Adrenal gland (tissue), 19 donors: Measurements from ENCODE around the gene MTARC2. TPM values are rescaled to one million over a fixed set of nuclear protein-coding genes. Genes with fewer than 3 reads are reported as not detected.
A peak's percentile ranks its signal among the peaks of the same experiment; 100 is the strongest.

Source experiments
- DNase-seq, 7 donors: peaks; one replicate each; pipeline ENCODE4 v3.0.0-alpha.2; 2019 to 2020
- H3K27ac ChIP-seq, 5 donors: fragments of 200-600 bp; sonication (generic) in 4 of 5; 1 replicate in 3 of 5; 2 replicates in 2 of 5; pipeline versions ENCODE4 v1.5.1 to v1.8.0; 2016 to 2020; ENCODE audit warnings: mild to moderate bottlenecking in 1 of 5
- H3K27me3 ChIP-seq: fragments of 200-600 bp; 2 replicates; pipeline ENCODE4 v1.8.0; 2021
- H3K36me3 ChIP-seq, 2 donors: fragments of 200-600 bp; replicated peaks in 1 of 2; 1 replicate in 1 of 2; 2 replicates in 1 of 2; pipeline versions ENCODE4 v1.5.1 to v1.8.0; 2018 to 2022
- H3K4me1 ChIP-seq, 2 donors: fragments of 200-600 bp; replicated peaks in 1 of 2; 1 replicate in 1 of 2; 2 replicates in 1 of 2; pipeline versions ENCODE4 v1.5.1 to v1.8.0; 2018 to 2021
- H3K4me3 ChIP-seq, 4 donors: fragments of 200-600 bp; sonication (generic) in 3 of 4; one replicate each; pipeline ENCODE4 v1.5.1; 2016 to 2018
- H3K9me3 ChIP-seq, 3 donors: fragments of 200-600 bp; sonication (generic) in 1 of 3; replicated peaks in 1 of 3; 1 replicate in 2 of 3; 2 replicates in 1 of 3; pipeline versions ENCODE4 v1.5.1 to v1.8.0; 2016 to 2021
- POLR2A ChIP-seq, 2 donors: fragments of 450-650 bp; IDR thresholded peaks; one replicate each; pipeline ENCODE4 v1.6.1; 2017; ENCODE audit warnings: antibody characterized with exemption in 2 of 2, mild to moderate bottlenecking in 2 of 2, moderate library complexity in 1 of 2
- WGBS, 4 donors: extraction: QIAGEN DNeasy Blood & Tissue Kit in 2 of 4; methylation state at CpG; one replicate each; pipeline versions ENCODE4 v1.1.5 to v1.1.7; 2013 to 2017; 5-methylcytosine and 5-hydroxymethylcytosine counted together
- intact Hi-C, 2 donors: fragments of 100-400 bp; cut with DNase I; formaldehyde crosslinking; loops; one replicate each; pipeline versions ENCODE4 v1.14.1 to v1.15.0; 2022 to 2023
- long read RNA-seq, 10 donors: library from polyadenylated mRNA in 3 of 10; unstranded in 2 of 10; stranded (forward) in 1 of 10; transcript quantifications; one replicate each; pipeline ENCODE4 v2.0.0 and lab custom pipeline, GENCODE V29; 2021 to 2026
- polyA plus RNA-seq, 3 donors: library from polyadenylated mRNA; stranded (reverse); fragments of 200-250 nt in 2 of 3; fragments of 350-450 nt in 1 of 3; fragmentation: Illumina TruSeq in 1 of 3; extraction: RNeasy Lipid Tissue Mini Kit (QIAGEN cat#74804) in 1 of 3; gene quantifications; one replicate each; pipeline ENCODE4 v1.2.3, GENCODE V29; 2013 to 2014
- total RNA-seq, 9 donors: library from RNA; depleted of rRNA in 4 of 9; stranded (reverse); fragments of >200 nt in 4 of 9; fragments of 120-200 nt in 1 of 9; fragmentation: NEBNext Ultra II Directional in 1 of 9; extraction: Animal tissue kit (Norgen Biotek cat#: 25700) in 1 of 9; gene quantifications; one replicate each; pipeline versions ENCODE4 v1.1.0 to v1.2.4, GENCODE V29; 2013 to 2023
- TF ChIP-seq, protein P1 (sequence below), 6 experiments: fragments of 450-650 bp in 4 of 6; fragments of 200-600 bp in 2 of 6; sonication (generic) in 1 of 6; IDR thresholded peaks; 1 replicate in 5 of 6; 2 replicates in 1 of 6; pipeline versions ENCODE4 v1.5.1 to v1.8.0; 2016 to 2021; ENCODE audit warnings: antibody characterized with exemption in 6 of 6, mild to moderate bottlenecking in 2 of 6, moderate library complexity in 1 of 6
- donor health status: healthy with polysubstance abuse.
- donor health status: Bipolar disorder and iron deficiency.
- donor health status: DM: yes; HTN: yes; CAD: no.
- donor health status: DM: no; HTN: no; CAD: no.
- donor health status: DM: no; HTN: no; CAD: no.
- donor health status: DM: yes; HTN: yes; CAD: no.

Gene MTARC2
- total RNA-seq = 10 to 100 TPM; 18.3 to 48.6 (median 30.4) TPM
- 10 to 100 TPM; 13.7 to 46.1 (median 23.5) TPM for polyA plus RNA-seq
- long read RNA-seq, donor 1, transcript MARC2-202 (8 exons, 2,134 nt) = major isoform, 7 of 13 reads
- long read RNA-seq, donor 1, partial matches to known transcripts = 5 of 13 reads
- long read RNA-seq, donor 1, other reads (novel, unspliced or antisense) = 0 of 13 reads
- long read RNA-seq, donor 2, partial matches to known transcripts = 0 of 4 reads
- long read RNA-seq, donor 2, other reads (novel, unspliced or antisense) = 0 of 4 reads
- long read RNA-seq, donor 3, partial matches to known transcripts = 8 of 13 reads
- long read RNA-seq, donor 3, other reads (novel, unspliced or antisense) = 0 of 13 reads
- long read RNA-seq, donor 4, transcript MARC2-202 (8 exons, 2,134 nt) = major isoform, 22 of 26 reads
- long read RNA-seq, donor 4, partial matches to known transcripts = 1 of 26 reads
- long read RNA-seq, donor 4, other reads (novel, unspliced or antisense) = 3 of 26 reads
- long read RNA-seq, donor 5, transcript MARC2-202 (8 exons, 2,134 nt) = major isoform, 40 of 53 reads
- long read RNA-seq, donor 5, partial matches to known transcripts = 1 of 53 reads
- long read RNA-seq, donor 5, other reads (novel, unspliced or antisense) = 11 of 53 reads
- long read RNA-seq, donor 6, partial matches to known transcripts = 0 of 2 reads
- long read RNA-seq, donor 6, other reads (novel, unspliced or antisense) = 0 of 2 reads
- long read RNA-seq, donor 7, transcript MARC2-202 (8 exons, 2,134 nt) = major isoform, 7 of 17 reads
- long read RNA-seq, donor 7, partial matches to known transcripts = 10 of 17 reads
- long read RNA-seq, donor 7, other reads (novel, unspliced or antisense) = 0 of 17 reads
- long read RNA-seq, donor 8, transcript MARC2-202 (8 exons, 2,134 nt) = major isoform, 7 of 7 reads
- long read RNA-seq, donor 8, partial matches to known transcripts = 0 of 7 reads
- long read RNA-seq, donor 8, other reads (novel, unspliced or antisense) = 0 of 7 reads
- long read RNA-seq, donor 9, transcript MARC2-202 (8 exons, 2,134 nt) = major isoform, 10 of 20 reads
- long read RNA-seq, donor 9, partial matches to known transcripts = 7 of 20 reads
- long read RNA-seq, donor 9, other reads (novel, unspliced or antisense) = 0 of 20 reads
- long read RNA-seq, donor 10, partial matches to known transcripts = 0 of 3 reads
- long read RNA-seq, donor 10, other reads (novel, unspliced or antisense) = 0 of 3 reads

DNA sequence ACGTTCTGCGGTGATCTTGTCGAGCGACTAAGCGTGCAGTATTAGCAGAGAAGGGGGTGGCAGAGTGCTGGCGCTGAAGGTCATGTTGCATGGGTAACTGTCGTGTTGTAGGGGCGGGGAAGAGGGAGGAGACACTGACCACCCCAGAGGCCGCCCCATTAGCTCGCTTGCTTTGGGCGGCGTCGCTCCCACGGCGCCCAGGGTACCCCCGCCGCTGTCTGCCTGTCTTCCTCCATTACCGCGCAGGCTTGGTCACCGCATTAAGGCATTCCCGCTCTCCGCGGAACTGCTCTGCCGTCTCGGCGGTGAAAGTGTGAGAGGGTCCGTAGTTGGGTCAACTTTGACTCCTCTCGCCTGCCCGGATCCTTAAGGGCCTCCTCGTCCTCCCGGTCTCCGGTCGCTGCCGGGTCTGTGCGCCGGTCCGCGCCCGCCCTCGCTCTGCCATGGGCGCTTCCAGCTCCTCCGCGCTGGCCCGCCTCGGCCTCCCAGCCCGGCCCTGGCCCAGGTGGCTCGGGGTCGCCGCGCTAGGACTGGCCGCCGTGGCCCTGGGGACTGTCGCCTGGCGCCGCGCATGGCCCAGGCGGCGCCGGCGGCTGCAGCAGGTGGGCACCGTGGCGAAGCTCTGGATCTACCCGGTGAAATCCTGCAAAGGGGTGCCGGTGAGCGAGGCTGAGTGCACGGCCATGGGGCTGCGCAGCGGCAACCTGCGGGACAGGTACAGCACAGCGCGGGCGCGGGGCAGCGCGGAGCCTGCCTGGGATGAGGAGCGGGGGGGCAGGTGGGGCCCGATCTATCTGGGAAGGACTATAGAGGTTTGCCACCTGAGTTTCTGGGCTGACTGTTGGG is at the start of gene MTARC2:
Gene MTARC2, plus strand, starts transcription at position 234 of the 846 bp plus-strand sequence. Its CDS starts 210 bp downstream, at position 444.
- Histone ChIP-seq H3K4me1 (peaks cover 10 to 37% of the 10 kb centered on the region in 2 donors), H3K4me3 (peak within 1 kb of the TSS in 3 of 4 donors; percentile 35 to 83 (median 42)), H3K36me3 (no peaks in the 10 kb centered on the region), H3K27me3 (no peaks in the 10 kb centered on the region), H3K27ac (peak within 1 kb of the TSS in 4 of 5 donors; percentile 74 to 95 (median 86)), H3K9me3 (no peaks in the 10 kb centered on the region)
- TF ChIP-seq, protein P1, sequence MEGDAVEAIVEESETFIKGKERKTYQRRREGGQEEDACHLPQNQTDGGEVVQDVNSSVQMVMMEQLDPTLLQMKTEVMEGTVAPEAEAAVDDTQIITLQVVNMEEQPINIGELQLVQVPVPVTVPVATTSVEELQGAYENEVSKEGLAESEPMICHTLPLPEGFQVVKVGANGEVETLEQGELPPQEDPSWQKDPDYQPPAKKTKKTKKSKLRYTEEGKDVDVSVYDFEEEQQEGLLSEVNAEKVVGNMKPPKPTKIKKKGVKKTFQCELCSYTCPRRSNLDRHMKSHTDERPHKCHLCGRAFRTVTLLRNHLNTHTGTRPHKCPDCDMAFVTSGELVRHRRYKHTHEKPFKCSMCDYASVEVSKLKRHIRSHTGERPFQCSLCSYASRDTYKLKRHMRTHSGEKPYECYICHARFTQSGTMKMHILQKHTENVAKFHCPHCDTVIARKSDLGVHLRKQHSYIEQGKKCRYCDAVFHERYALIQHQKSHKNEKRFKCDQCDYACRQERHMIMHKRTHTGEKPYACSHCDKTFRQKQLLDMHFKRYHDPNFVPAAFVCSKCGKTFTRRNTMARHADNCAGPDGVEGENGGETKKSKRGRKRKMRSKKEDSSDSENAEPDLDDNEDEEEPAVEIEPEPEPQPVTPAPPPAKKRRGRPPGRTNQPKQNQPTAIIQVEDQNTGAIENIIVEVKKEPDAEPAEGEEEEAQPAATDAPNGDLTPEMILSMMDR (IDR thresholded peaks at IDR 0.05) = no peak
- TF ChIP-seq POLR2A (IDR thresholded peaks at IDR 0.05) = peak; percentile 79 to 92
- intact Hi-C loops = no loop called here
- DNase-seq = peak; percentile 85 to 94 (median 91)
- WGBS, 4 donors = 0 to 1% (median 1%) methylated on average over 7 to 77 of the region's 77 CpGs

DNA sequence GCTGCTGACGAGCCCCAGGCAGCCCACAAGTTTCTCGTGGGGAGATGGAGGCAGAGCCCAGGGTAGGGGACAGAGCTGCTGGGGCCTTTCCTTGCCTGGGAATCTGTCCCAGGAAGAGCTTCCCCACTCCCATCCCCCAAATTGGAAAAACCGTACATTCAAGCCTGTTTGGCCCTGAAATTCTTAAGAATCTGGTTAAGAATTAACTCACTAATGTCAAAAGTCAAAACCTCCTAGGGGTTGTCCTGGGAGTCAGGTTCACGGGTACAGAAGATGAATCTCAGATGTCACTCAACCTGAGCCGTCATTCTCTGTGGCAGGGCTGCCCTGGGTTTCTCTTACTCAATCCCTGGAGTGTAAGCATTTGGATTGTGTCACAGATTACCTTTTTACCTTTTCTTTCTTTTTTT is 49.5 kb upstream of the MTARC2 start:
- no peaks in the 10 kb centered on the region for H3K4me1 ChIP-seq
- intact Hi-C loops = loop anchor here in 1 of 2 donors (10.0 kb wide), 1 partner anchor 76 kb away; no protein-coding TSS in a partner anchor
- no peak for DNase-seq
- no peaks in the 10 kb centered on the region for H3K27me3 ChIP-seq
- H3K36me3 ChIP-seq = no peaks in the 10 kb centered on the region
- TF ChIP-seq, protein P1 (IDR thresholded peaks at IDR 0.05) = no peak
- no peak for TF ChIP-seq POLR2A (IDR thresholded peaks at IDR 0.05)
- H3K9me3 ChIP-seq = no peaks in the 10 kb centered on the region
- 77 to 92% (median 87%) methylated on average over 5 of the region's 5 CpGs for WGBS, 4 donors
- no peak overlapping the region for H3K4me3 ChIP-seq
- no peak overlapping the region for H3K27ac ChIP-seq

DNA sequence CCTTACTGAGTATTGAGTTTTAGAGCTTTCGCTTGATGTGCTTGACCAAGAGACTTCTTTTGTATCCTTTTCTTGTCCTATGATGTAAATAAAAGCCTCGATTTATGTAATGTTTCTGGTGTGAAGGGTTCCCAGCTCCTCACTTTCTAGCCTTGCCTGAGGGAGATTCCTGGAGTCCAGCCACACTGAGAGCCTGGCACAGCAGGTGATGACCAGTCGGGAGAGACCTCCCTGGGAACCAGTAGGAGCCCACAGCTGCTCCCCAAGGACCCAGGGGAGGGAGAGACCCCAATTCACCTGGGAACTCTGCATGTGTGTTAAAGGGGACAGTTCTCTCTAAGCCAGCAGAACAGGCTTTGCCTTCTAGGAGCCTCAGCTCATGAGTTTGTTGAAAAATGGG is 49.1 kb upstream of the MTARC2 start:
- TF ChIP-seq, protein P1 (IDR thresholded peaks at IDR 0.05) = no peak
- TF ChIP-seq POLR2A (IDR thresholded peaks at IDR 0.05) = no peak

More for the DNA sequence above, 49.1 kb upstream of the MTARC2 start:
- H3K4me1 ChIP-seq = no peaks in the 10 kb centered on the region
- H3K4me3 ChIP-seq = no peak overlapping the region
- 75 to 95% (median 88%) methylated on average over 3 of the region's 3 CpGs for WGBS, 4 donors
- intact Hi-C loops = loop anchor here in 1 of 2 donors (10.0 kb wide), 1 partner anchor 76 kb away; no protein-coding TSS in a partner anchor
- H3K27me3 ChIP-seq = no peaks in the 10 kb centered on the region
- no peak for DNase-seq
- H3K36me3 ChIP-seq = no peaks in the 10 kb centered on the region
- no peak overlapping the region for H3K27ac ChIP-seq
- H3K9me3 ChIP-seq = no peaks in the 10 kb centered on the region
